OCI-LY7 (cell line): ENCODE measurements around the gene GPR87.

Experiments
- CTCF ChIP-seq: fragments of 200-600 bp; sonication (generic); conservative IDR thresholded peaks from 2 replicates; pipeline ENCODE4 v1.5.1; 2014; ENCODE audit warnings: mild to moderate bottlenecking, antibody characterized with exemption, low read length, moderate library complexity, mixed read lengths
- EZH2phosphoT487 ChIP-seq: fragments of 200-600 bp; sonication (generic); IDR thresholded peaks from 2 replicates; pipeline ENCODE4 v1.6.1; 2018; ENCODE audit warnings: low read depth, borderline replicate concordance, mild to moderate bottlenecking, mixed run types, antibody characterized with exemption, low read length, moderate library complexity, mixed read lengths

GRCh38 chr3:151309566-151309965 is 7.1 kb downstream of the GPR87 start:
- TF ChIP-seq CTCF (no peak), EZH2phosphoT487 (no peak)
